IPS DF 19.7 (cell line): Measurements from ENCODE around the gene NBPF1.
"Not testable (repeated sequence)": the region's sequence is repeated elsewhere in the genome, so short reads cannot be mapped to it uniquely, and the experiment has no call there.

ENCODE experiments used
- DNase-seq: peaks from one replicate; pipeline ENCODE4 v3.0.0-alpha.2; 2013; ENCODE audit warnings: low read depth, low spot score

Gene NBPF1

DNA sequence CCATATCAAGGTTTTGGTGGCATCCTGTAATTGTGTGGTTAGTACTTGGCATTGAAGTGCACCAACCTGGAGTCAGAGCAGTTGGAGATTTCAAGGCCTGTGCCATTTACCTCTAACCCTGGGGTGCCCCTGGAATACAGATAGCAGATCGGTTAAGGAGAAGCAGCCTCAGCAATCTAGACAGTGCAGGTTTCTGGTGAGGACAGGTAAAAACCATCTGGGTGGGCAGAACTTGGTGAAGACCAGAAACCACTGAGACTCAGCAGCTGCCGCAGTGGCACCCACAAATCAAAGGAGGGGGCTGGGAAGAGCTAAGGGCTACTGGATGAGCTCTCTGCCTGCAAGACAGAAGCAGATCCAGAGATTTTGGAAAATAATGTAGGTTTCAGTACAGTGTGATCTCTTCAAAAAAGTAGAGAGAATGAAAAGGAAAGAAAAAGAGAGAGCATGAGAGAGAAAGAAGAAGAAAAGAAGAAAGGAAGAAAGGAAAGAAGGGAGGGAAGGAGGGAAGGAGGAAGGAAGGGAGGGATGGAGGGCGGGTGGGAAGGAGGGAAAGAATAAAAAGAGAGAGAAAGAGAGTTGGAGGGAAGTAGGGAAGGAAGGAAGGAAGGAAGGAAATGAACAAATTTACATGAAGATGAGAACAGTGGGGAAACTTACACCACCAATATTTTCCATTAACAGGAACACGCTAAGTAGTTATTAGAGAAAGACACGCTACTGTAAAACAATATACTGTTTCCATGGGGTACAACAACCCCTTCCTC is 6.5 kb downstream of the NBPF1 start:
- not testable (repeated sequence) for DNase-seq

DNA sequence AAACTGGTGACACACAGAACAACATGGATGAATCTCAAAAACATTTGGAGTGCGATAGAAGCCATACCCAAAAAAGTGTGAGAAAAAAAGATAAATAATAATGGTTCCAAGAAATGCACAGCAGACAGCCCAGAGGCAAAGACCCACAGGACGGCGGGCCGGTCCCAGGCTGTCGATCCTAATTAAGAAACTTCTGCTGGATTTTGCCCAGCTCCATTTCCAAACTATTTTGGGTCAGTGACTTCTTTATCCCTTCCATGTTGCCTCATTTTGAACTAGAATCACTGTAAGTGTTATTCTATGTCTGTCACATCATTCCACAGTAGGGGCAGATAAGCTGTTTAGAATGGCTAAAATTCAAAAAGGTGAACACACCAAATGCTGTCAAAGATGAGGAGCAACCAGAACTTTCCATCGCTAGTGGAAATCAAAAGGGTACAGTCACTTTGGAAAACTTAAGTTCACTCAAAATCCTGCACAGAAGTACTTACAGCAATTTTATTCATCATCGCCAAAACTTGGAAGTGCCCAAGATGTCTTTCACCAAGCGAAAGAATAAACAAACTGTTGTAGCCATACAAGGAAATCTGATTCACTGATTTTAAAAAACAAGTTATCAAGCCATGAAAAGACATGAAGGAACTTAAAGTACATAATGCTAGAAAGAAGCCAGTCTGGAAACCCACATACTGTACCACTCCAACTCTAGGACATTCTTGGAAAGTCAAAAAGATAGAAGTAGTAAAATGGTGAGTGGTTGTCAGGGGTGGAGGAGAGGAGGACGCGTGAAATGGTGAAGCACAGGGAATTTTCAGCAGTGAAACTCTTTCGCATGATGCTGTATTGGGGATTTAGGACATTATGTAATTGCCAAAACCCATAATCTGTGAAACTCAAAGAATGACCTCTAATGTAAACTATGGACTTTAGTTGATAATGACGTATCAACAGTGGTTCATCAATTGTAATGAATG is 7.5 kb downstream of the NBPF1 start:
- no peak for DNase-seq

DNA sequence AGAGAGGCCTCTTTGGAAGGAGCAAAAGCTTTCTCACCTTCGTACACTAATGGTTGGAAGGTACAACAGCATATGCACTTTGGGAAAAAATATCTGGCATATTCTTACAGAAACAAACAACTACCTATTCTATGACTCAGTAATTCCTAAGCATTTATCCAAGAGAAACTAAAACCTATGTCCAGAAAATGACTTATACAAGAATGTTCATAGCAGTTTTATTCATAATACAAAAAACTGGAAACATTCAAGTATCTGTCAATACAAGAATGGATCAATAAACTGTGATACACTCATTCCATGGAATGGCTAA is 8.2 kb downstream of the NBPF1 start:
- no peak for DNase-seq

DNA sequence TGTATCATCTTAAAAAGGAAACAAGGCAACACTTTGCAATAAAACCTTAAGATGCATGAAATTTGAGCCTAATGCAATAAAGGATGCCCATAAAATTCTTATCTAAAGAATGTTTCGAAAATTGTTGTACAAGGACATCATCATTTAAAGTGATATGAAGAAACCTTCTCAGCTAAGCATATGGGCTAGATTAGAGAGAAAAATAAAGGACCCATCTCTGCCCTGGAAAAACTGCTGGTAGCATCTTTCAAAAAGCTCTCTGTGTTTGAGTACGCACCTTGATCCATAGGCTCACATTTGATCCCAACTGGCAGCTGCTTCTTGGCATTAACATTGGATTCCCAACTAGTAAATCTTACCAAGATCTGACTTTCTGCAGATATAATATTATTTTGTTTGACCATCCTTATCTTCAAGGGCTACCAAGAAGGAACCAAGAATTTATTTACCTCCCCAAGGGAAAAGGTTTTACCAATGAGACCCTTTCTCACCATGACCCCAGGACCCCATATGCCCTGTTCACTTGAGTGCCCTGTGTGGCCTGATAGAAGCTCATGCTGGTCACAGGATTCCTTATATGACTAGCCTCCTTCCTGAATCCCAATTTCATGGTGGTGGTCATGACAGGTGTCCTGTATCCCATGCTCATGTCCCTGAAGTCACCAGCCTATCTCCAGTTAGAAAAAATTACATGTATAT is 8.7 kb downstream of the NBPF1 start:
- not testable (repeated sequence) for DNase-seq

DNA sequence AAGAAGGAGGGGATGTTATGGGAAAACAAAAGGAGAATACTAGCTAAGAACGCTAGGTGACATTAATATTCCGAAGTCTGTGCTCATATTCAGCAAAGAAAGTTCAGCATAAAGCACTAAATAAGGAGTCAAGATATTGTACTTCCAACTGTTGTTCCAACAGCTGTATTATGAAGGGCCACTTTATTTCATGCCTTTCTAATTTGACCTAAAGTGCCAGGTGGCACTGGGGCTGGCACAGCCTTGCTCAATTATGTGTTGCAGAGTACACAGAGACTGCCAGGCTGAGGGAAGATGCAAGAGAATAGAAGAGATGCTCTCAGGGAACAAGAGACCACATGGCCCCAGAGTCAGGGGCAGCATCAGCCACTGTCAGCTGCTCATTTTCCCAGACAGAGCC is 9.7 kb downstream of the NBPF1 start:
- DNase-seq: not testable (repeated sequence)

DNA sequence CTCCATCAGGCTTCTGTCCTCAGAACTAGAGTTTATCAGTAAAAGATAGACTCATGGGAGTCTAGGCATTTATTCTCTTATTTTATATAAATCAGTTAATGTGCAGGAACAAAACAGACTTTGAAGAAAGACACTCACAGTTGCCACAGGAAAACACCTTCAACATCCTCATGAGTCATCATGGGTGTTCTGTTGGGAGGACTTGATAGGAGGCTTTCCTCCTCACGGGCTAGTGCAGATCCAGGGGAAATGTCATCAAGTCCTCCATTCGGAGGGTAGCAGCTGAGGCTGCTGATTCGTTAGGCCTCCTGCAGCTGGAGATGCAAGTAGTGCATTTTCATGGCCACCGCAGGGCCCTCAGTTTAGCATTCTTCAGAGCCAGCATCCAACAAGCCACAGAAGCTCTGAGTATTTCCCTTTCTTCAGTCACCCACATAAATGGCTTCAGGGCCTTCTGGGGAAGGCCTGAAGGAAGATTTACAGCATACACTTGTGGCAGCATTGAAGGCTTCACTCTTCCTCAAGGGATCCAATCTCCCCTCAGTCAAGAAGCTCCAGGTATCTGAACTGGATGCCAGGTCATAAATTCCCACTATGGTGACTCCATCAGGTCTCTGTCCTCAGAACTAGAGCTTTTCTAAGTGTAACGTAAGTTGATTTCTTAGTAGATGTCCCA is 10.9 kb downstream of the NBPF1 start:
- DNase-seq: not testable (repeated sequence)

DNA sequence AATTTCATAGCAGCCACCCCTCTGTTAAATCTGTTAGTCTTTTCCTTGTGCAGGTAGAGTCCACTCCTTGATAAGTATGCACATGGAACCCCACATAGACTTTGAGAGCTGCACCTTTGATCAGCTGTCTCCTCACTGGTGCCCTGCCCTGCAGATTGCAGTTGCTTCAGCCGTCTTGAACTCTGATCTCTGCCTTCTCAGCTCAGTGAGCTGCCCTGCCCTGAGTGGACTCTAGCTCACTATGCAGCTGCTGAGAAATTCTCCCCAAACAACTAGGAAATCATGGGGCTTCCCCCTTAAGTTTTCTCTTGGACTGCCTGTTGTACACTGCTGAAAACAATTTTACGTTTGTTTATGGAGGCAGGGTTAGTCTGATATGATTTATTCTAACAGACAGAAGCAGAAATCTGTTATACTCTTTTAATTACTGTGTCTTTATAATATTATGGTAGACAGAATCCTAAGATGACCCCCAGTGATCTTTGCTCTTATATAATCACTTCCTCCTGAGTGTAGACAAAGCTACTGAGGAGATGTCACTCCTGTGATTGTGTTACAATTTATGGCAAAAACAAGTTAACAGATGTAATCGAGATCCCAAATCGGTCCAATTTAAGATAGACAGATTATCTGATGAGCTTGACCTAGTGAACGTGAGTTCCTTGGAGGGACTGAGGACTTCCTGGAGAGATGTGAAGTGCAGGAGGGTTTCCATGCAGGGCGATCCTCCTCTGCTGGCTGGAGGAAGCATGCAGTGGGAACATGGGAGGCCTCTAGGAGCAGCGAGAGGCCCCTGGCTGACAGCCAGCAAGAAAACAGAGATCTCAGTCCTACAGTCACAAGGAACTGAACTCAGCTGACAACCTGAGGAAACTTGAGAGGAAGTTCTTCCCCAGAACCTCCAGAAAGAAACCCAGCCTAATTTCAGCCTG is 12.2 kb downstream of the NBPF1 start:
- DNase-seq: not testable (repeated sequence)

DNA sequence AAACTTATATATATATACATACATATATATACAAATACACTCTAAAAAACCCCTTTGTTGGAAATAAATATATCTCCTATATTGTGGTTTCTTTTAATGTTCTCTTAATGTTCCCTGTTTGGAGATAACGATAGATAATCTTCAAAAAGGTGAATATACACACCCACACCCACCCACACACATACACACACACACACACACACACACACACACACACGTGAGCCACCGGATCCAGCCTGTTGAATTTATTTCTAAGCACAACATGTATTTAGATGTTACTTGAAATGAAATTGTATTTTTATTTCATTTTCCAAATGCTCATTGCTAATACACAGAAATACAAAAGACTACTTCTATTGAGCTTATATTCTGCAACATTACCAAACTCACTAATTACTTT is 14.0 kb downstream of the NBPF1 start:
- DNase-seq: not testable (repeated sequence)

DNA sequence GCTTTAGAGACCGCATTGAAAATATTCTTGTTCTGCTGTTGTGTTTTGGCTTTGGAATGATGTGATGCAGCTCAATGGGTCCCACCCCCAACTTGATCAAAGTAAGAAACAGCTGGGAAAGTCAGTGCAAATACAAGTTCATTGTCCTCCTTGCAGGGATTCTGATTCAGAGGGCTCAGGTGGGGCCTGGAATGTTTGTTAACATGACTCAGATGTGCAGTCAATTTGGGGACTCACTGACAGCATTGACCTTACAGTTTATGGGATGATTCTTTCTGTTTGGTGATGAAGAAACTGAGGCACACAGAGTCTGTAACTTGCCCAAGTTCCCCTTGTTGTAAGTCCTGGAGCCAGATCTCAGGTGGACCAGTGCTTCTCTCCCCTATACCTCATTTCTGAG is 18.1 kb downstream of the NBPF1 start:
- DNase-seq: not testable (repeated sequence)

DNA sequence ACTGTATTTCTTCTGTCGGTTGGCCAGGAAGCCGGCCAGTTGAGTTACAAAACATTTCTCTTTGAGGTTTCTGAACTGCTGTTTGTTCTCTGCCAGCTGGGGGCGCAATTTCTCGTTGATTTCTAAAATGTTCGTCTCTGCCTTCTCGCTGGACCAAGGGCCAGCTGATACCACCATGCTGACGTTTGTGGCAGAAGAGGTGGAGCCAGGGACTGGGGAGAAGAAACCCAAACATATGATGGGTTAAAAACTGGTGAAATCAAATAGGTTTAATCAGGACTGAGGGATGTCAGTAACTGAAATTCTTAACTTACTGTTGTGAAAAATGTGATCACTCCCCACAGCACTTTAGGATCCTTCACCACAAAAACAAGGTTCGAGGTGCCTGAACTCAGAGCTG is 21.5 kb downstream of the NBPF1 start:
- DNase-seq: not testable (repeated sequence)

DNA sequence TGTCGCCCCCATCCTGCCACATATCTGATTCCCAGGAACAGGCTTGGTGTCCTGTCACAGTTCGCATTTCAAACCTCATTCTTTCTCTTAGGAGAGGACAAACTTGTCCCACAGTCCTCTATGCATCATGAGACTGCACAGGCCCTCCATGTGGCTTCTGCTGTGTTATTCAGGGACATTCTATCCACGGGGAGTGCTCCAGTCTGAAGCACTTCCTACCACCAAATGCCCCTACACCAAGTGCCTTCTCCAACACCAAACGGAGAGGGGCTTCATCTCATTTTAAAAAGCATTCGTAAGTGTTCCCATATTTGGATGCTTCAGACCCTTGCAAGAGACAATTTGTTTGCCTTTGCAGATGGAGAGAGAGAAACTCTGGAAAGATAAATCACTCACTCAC is 25.3 kb downstream of the NBPF1 start:
- not testable (repeated sequence) for DNase-seq

DNA sequence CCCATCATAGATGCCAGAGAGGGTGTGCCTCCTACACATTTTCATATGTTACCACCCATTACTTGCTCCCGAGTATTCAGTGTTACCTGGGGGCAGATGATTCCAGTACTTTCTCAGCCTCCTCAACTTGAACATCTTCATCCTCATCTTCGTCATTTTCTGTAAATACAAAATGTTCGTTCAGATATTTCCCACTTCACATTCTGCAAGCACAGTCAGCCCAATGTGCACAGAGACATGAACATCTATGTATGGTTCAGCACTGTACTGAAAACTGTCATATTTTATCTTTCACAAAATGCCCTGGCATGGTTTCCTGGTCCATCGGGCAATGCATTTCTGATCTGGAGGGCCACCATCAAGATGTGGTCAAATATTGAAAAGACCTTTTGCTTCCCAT is 25.7 kb downstream of the NBPF1 start:
- DNase-seq: not testable (repeated sequence)

DNA sequence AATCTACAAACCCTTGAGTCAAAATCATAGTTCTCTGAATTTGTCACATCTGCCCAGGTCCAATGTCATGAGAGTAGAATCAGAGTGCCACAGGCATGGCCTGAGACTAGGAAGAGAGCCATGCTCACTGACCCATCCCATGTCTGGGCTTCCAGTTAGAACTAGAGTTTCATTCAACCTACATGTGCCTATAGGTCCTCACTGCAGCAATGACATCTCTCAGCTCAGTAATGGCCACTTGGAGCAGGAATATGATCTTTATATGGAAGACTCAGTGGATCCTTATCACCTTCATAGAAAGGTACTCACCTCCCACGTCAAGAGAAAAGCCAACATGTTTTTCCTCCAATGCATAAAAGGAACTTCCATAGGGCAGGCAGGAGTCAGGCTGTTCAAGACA is 48.0 kb downstream of the NBPF1 start:
- DNase-seq: not testable (repeated sequence)

DNA sequence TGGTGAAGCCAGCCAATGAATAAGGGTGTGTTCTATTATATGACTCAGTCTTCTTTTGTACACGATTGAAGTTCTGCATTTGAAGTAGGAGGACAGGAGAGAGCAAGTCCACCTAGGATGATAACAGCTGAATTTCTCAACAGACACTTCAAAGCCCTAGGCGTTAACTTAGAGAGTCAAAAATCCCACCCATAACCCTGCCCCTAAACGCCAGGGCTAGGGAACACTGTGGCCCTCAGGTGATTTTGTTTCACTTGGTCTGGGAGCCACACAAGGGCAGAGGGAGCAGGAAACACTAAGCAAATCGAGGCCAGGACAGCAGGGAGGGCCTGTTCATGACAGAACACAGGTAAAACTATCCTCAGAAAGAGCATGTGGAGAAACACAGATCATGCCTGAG is 52.3 kb downstream of the NBPF1 start:
- not testable (repeated sequence) for DNase-seq

DNA sequence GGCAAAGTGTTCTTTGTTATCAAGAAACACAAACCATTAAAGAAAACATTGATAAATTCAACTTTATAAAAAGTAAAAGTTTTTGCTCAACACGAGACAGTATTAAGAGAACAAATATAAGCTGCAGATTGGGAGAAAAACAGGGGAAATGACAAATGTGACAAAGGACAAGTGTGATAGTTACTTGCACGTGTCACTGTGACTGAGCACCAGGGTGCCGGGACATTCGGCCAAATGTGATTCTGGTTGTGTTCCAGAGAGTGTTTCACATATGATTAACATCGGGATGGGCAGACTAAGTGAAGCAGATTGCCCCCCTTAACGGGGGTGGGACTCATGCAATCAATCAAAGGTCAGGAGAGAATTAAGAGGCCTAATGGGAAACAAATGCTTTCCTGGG is 52.9 kb downstream of the NBPF1 start:
- DNase-seq: not testable (repeated sequence)

DNA sequence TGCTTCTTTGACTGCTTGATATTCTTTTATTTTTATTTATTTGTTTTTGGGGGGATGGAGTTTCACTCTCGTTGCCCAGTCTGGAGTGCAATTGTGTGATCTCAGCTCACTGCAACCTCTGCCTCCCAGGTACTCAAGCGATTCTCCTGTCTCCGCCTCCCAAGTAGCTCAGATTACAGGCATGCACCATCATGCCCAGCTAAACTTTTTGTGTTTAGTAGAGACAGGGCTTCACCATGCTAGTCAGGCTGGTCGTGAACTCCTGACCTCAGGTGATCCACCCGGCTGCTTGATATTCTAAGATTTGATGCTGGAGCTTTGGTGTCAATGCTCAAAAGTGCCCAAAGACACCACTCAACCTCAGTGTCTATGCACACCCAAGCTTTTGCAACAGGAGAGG is 53.7 kb downstream of the NBPF1 start:
- not testable (repeated sequence) for DNase-seq

DNA sequence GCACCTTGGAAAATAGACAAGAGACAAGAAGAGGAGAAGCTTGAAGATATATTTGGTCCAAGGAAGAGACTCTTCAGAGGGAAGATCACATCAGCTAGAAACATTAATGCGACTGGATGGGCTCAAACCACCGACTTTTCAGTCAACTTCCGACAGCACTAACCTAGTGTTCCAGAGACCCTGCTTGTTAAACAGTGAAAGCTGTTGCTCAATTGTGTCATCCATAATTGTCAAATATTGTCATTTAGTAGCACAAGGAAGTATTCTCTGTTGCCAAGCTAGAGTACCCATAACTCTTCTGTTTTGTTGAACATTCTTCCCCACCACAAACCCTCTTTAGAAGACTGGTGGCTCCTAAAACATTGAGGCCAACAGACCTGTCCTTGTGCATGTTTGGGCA is 56.3 kb downstream of the NBPF1 start:
- DNase-seq: not testable (repeated sequence)

DNA sequence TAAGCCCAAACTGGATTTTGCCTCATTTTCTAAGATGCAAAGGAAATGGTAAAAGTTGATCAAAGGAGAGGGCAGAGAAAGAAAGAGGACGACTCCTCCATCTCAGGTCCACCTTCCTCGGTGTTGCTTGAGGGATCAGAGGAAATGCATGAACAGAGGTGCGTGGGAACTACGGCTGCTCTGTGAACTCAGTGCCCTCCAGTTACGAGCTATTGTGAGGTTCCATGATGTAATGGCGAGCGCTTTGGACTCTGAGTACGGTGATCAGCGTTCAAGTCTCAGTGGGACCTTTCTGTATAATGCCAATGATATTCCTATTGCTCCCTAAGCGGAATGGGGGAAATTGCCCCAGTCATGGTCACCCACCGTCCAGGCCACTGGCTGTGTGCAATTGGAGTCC is 60.1 kb downstream of the NBPF1 start:
- not testable (repeated sequence) for DNase-seq

DNA sequence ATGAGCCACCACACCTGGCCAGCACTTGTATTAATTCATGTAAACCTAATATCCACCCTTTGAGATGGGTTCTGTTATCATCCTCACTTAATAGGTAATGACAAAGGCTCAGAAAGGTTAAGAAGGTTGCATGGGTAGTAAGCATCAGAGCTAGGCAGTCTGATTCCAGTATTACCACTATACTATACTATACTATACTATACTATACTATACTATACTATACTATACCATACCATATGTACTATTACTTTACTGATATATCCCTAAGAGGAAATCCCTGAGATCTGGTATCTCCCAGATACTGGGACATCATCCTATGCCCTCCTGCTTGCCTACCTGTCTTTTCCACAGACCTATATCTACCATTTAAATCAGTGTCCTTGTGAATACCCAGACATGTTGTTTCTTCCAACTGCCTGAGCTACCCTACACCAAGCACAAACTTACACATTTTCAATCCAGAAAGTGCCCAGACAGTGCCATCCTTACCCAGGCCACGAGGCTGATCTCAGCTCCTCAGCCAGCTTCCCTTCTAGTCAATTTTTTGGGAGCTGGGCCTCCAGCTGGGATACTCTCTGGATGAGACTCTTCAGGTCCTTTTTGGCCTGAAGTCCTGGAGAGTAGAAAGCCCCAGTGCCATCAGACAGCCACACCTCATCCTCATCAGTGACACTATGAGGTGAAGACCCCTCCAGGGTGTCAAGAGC is 63.0 kb downstream of the NBPF1 start:
- not testable (repeated sequence) for DNase-seq

DNA sequence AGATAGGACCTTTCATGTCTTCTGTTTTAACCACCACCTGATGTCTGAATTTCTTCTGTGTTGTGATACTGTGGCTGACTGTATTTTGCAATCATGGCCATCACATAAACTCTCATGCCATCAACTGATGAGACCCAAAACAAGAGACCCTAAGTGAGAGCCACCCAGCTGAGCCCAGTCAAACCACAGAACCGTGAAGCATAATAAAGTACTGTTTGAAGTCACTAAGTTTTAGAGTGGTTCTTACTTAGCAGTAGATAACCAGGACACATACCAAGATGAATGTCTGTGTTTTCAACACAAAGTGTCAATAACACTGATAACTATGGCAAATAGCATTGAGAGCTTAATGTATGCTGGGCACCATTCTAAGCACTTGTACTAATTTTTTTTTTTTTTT is 63.8 kb downstream of the NBPF1 start:
- DNase-seq: not testable (repeated sequence)
